A673 (cell line): ENCODE measurements around the gene GAST.

ENCODE experiments used
- CTCF ChIP-seq: fragments of 300-800, 200-600 bp; sonication (generic); conservative IDR thresholded peaks from 2 replicates; pipeline ENCODE4 v1.5.1; 2017; ENCODE audit warnings: low read depth, mild to moderate bottlenecking, antibody characterized with exemption, low read length, moderate library complexity, mixed read lengths
- EZH2 ChIP-seq: fragments of 200-600 bp; sonication (generic); IDR thresholded peaks from 2 replicates; pipeline ENCODE4 v1.6.1; 2017; ENCODE audit warnings: borderline replicate concordance, low read depth, mild to moderate bottlenecking, mixed read lengths, antibody characterized with exemption, low read length; ENCODE audit not compliant: poor library complexity, severe bottlenecking

- no peak for TF ChIP-seq CTCF
- no peak for TF ChIP-seq EZH2
Measured at GRCh38 chr17:41740506-41740905, 28.4 kb downstream of the GAST start.
